ENCODE measurements around the gene GPSM1.

DNA sequence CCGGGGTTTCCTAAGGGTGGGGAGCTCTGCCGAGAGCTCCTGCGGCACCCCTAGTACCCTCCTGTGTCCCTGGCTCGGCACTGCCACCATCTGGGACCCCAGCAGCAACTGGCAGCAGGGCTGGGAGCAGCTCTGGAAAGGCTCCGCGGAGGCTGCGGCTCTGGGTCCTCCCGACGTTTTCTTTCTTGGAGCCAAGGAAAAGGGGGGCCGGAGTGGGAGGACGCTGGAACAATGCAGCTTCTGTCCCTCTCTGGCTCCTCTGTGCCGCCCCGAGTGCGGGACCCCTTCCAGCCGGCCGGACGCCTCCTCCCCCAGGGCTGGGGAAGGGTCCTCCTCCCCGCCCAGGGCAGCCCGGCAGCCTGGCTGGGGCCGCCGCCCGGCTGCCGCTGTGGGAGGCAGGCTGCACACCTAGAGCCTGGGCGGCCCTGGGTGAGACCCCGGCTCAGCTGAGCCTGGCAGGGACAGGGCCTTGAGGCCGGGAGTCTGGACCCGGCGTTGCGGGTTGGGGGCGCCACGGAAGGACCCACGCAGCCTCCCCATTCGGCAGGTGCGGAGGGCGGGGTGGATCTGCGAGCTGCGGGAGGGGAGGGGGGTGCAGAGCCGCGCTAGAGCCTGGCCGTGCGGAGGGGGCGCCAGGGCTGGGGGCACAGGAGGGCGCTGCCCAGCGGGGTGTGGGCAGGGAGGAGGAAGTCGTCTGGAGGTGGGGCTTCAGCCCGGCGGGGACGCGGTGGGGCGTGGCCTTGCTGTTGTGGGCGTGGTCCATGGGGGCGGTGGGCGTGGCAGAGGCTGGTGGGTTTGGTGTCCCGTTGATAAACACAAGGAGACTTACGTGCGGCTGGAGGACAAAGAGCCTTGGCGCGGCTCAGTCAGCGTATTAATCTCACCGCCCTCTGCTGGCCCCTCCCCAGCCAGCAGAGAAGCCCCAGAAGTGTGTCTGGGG lies 15.1 kb downstream of the GPSM1 start:
- TF ChIP-seq, protein P1, sequence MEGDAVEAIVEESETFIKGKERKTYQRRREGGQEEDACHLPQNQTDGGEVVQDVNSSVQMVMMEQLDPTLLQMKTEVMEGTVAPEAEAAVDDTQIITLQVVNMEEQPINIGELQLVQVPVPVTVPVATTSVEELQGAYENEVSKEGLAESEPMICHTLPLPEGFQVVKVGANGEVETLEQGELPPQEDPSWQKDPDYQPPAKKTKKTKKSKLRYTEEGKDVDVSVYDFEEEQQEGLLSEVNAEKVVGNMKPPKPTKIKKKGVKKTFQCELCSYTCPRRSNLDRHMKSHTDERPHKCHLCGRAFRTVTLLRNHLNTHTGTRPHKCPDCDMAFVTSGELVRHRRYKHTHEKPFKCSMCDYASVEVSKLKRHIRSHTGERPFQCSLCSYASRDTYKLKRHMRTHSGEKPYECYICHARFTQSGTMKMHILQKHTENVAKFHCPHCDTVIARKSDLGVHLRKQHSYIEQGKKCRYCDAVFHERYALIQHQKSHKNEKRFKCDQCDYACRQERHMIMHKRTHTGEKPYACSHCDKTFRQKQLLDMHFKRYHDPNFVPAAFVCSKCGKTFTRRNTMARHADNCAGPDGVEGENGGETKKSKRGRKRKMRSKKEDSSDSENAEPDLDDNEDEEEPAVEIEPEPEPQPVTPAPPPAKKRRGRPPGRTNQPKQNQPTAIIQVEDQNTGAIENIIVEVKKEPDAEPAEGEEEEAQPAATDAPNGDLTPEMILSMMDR (IDR thresholded peaks at IDR 0.05; ENCODE audit: insufficient read depth, low read depth, low read length) = no peak
- no peak for TF ChIP-seq EZH2 (IDR thresholded peaks at IDR 0.05; ENCODE audit: insufficient read depth, low read length)
